Measurements from ENCODE around the gene SLC25A28. TPM values are rescaled to one million over a fixed set of nuclear protein-coding genes. Genes with fewer than 3 reads are reported as not detected.

SLC25A28 gene
- polyA plus RNA-seq, 2 donors: 50.1 to 61.4 TPM

- no peaks in the 10 kb centered on the region for H3K36me3 ChIP-seq (ENCODE audit: control insufficient read depth in 2 of 2, insufficient read depth in 2 of 2, low read length in 1 of 2)
- H3K4me1 ChIP-seq (ENCODE audit: control insufficient read depth in 2 of 2, insufficient read depth in 2 of 2, low read length in 1 of 2): no peaks in the 10 kb centered on the region
- 62 to 63% methylated on average over 11 of the region's 11 CpGs for WGBS, 2 donors
- no peaks in the 10 kb centered on the region for H3K9me3 ChIP-seq (ENCODE audit: control insufficient read depth in 2 of 2, insufficient read depth in 1 of 2, low read depth in 1 of 2, low read length in 1 of 2)
- H3K27ac ChIP-seq (ENCODE audit: low read depth in 2 of 2, low read length in 1 of 2): no peak overlapping the region
- H3K27me3 ChIP-seq (ENCODE audit: control insufficient read depth in 1 of 2, insufficient read depth in 2 of 2, low read length in 2 of 2): no peaks in the 10 kb centered on the region
- no peak overlapping the region for H3K4me3 ChIP-seq (ENCODE audit: low read depth in 1 of 2, low read length in 2 of 2)
Measured at GRCh38 chr10:99569253-99569939, 50.8 kb downstream of the SLC25A28 start.

DNA sequence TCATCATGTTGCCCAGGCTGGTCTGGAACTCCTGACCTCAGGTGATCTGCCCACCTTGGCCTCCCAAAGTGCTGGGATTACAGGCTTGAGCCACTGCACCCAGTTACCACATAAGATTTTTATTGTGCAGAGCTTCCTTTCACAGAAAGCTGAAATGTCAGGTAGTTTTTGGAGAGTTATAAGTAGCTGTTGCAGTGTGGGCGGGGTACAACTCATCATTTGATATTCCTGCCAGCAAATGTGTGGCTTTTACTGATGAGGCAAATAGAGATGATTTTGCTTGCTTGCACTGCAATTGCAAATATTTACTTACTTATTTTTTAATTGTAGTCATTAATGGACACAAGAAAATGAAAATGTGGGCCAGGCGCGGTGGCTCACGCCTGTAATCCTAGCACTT is 55.1 kb downstream of the SLC25A28 start:
- Histone ChIP-seq H3K36me3 (ENCODE audit: control insufficient read depth in 2 of 2, insufficient read depth in 2 of 2, low read length in 1 of 2) (no peaks in the 10 kb centered on the region), H3K4me1 (ENCODE audit: control insufficient read depth in 2 of 2, insufficient read depth in 2 of 2, low read length in 1 of 2) (no peaks in the 10 kb centered on the region), H3K4me3 (ENCODE audit: low read depth in 1 of 2, low read length in 2 of 2) (no peak overlapping the region), H3K27me3 (ENCODE audit: control insufficient read depth in 1 of 2, insufficient read depth in 2 of 2, low read length in 2 of 2) (no peaks in the 10 kb centered on the region), H3K27ac (ENCODE audit: low read depth in 2 of 2, low read length in 1 of 2) (no peak overlapping the region), H3K9me3 (ENCODE audit: control insufficient read depth in 2 of 2, insufficient read depth in 1 of 2, low read depth in 1 of 2, low read length in 1 of 2) (no peaks in the 10 kb centered on the region)
- 90 to 95% methylated on average over 4 of the region's 4 CpGs for WGBS, 2 donors

GRCh38 chr10:99564361-99564760 is 55.9 kb downstream of the SLC25A28 start:
- H3K36me3 ChIP-seq (ENCODE audit: control insufficient read depth in 2 of 2, insufficient read depth in 2 of 2, low read length in 1 of 2): no peaks in the 10 kb centered on the region
- H3K4me1 ChIP-seq (ENCODE audit: control insufficient read depth in 2 of 2, insufficient read depth in 2 of 2, low read length in 1 of 2): no peaks in the 10 kb centered on the region
- no peak overlapping the region for H3K27ac ChIP-seq (ENCODE audit: low read depth in 2 of 2, low read length in 1 of 2)
- no peaks in the 10 kb centered on the region for H3K9me3 ChIP-seq (ENCODE audit: control insufficient read depth in 2 of 2, insufficient read depth in 1 of 2, low read depth in 1 of 2, low read length in 1 of 2)
- WGBS, 2 donors: 38 to 42% methylated on average over 3 of the region's 3 CpGs
- H3K27me3 ChIP-seq (ENCODE audit: control insufficient read depth in 1 of 2, insufficient read depth in 2 of 2, low read length in 2 of 2): no peaks in the 10 kb centered on the region
- no peak overlapping the region for H3K4me3 ChIP-seq (ENCODE audit: low read depth in 1 of 2, low read length in 2 of 2)

- no peaks in the 10 kb centered on the region for H3K36me3 ChIP-seq (ENCODE audit: control insufficient read depth in 2 of 2, insufficient read depth in 2 of 2, low read length in 1 of 2)
- H3K4me3 ChIP-seq (ENCODE audit: low read depth in 1 of 2, low read length in 2 of 2): no peak overlapping the region
- no peak overlapping the region for H3K27ac ChIP-seq (ENCODE audit: low read depth in 2 of 2, low read length in 1 of 2)
- 54 to 58% methylated on average over 2 of the region's 2 CpGs for WGBS, 2 donors
- H3K27me3 ChIP-seq (ENCODE audit: control insufficient read depth in 1 of 2, insufficient read depth in 2 of 2, low read length in 2 of 2): no peaks in the 10 kb centered on the region
- H3K4me1 ChIP-seq (ENCODE audit: control insufficient read depth in 2 of 2, insufficient read depth in 2 of 2, low read length in 1 of 2): no peaks in the 10 kb centered on the region
- no peaks in the 10 kb centered on the region for H3K9me3 ChIP-seq (ENCODE audit: control insufficient read depth in 2 of 2, insufficient read depth in 1 of 2, low read depth in 1 of 2, low read length in 1 of 2)
Measured at GRCh38 chr10:99562631-99563030, 57.6 kb downstream of the SLC25A28 start.

Other genes with a start within 250 kb of the SLC25A28 start
- gene GOT1, start 189.8 kb downstream of the SLC25A28 start, polyA plus RNA-seq: 10 to 100 TPM; 29.6 to 57.8 TPM
- gene NKX2-3, start 87.5 kb downstream of the SLC25A28 start, polyA plus RNA-seq: 1 to 10 TPM in 1 of 2 donors, under 1 TPM in 1; 0.14 to 1.1 TPM
- 1 to 10 TPM; 1.3 to 2.5 TPM for gene ENTPD7, start 39.1 kb upstream of the SLC25A28 start, polyA plus RNA-seq
- 10 to 100 TPM; 11.9 to 12.3 TPM for gene COX15, start 111.7 kb upstream of the SLC25A28 start, polyA plus RNA-seq
- 10 to 100 TPM; 15.5 to 19.0 TPM for gene CUTC, start 111.8 kb upstream of the SLC25A28 start, polyA plus RNA-seq
- gene ABCC2, start 162.2 kb upstream of the SLC25A28 start, polyA plus RNA-seq: under 1 TPM; 0.20 to 0.35 TPM